Measurements from ENCODE around the gene TMEM131L.
"Not testable (repeated sequence)": the region's sequence is repeated elsewhere in the genome, so short reads cannot be mapped to it uniquely, and the experiment has no call there.

The TMEM131L gene

GRCh38 chr4:153506341-153507309 is 40.5 kb downstream of the TMEM131L start:
- no peak overlapping the region for H3K9ac ChIP-seq (ENCODE audit: low read length)
- no peaks in the 10 kb centered on the region for H3K4me1 ChIP-seq (ENCODE audit: control insufficient read depth, insufficient read depth, low read length)
- H3K36me3 ChIP-seq (ENCODE audit: control insufficient read depth, insufficient read depth, low read length): no peaks in the 10 kb centered on the region
- no peak overlapping the region for H3K27ac ChIP-seq (ENCODE audit: low read depth, low read length)
- H3K27me3 ChIP-seq (ENCODE audit: control insufficient read depth, insufficient read depth, low read length): no peaks in the 10 kb centered on the region
- H3K4me3 ChIP-seq (ENCODE audit: low read length): no peak overlapping the region

GRCh38 chr4:153507310-153508073 is 41.3 kb downstream of the TMEM131L start:
- Histone ChIP-seq H3K9ac (ENCODE audit: low read length) (no peak overlapping the region), H3K4me1 (ENCODE audit: control insufficient read depth, insufficient read depth, low read length) (no peaks in the 10 kb centered on the region), H3K27me3 (ENCODE audit: control insufficient read depth, insufficient read depth, low read length) (no peaks in the 10 kb centered on the region), H3K36me3 (ENCODE audit: control insufficient read depth, insufficient read depth, low read length) (no peaks in the 10 kb centered on the region), H3K4me3 (ENCODE audit: low read length) (no peak overlapping the region), H3K27ac (ENCODE audit: low read depth, low read length) (no peak overlapping the region)

GRCh38 chr4:153509212-153509611 is 43.1 kb downstream of the TMEM131L start:
- H3K4me1 ChIP-seq (ENCODE audit: control insufficient read depth, insufficient read depth, low read length); H3K27ac ChIP-seq (ENCODE audit: low read depth, low read length): not testable (repeated sequence)

GRCh38 chr4:153509724-153510123 is 43.6 kb downstream of the TMEM131L start:
- no peaks in the 10 kb centered on the region for H3K36me3 ChIP-seq (ENCODE audit: control insufficient read depth, insufficient read depth, low read length)
- no peak overlapping the region for H3K9ac ChIP-seq (ENCODE audit: low read length)
- no peak overlapping the region for H3K4me3 ChIP-seq (ENCODE audit: low read length)
- peaks cover 2% of the 10 kb centered on the region for H3K4me1 ChIP-seq (ENCODE audit: control insufficient read depth, insufficient read depth, low read length)
- H3K27ac ChIP-seq (ENCODE audit: low read depth, low read length): no peak overlapping the region
- no peaks in the 10 kb centered on the region for H3K27me3 ChIP-seq (ENCODE audit: control insufficient read depth, insufficient read depth, low read length)

More at GRCh38 chr4:153509212-153509611, 43.1 kb downstream of the TMEM131L start:
- not testable (repeated sequence) for H3K9ac ChIP-seq (ENCODE audit: low read length); H3K4me3 ChIP-seq (ENCODE audit: low read length); H3K27me3 ChIP-seq (ENCODE audit: control insufficient read depth, insufficient read depth, low read length); H3K36me3 ChIP-seq (ENCODE audit: control insufficient read depth, insufficient read depth, low read length)

GRCh38 chr4:153510252-153511001 is 44.3 kb downstream of the TMEM131L start:
- peaks cover 2% of the 10 kb centered on the region for H3K4me1 ChIP-seq (ENCODE audit: control insufficient read depth, insufficient read depth, low read length)
- H3K4me3 ChIP-seq (ENCODE audit: low read length): no peak overlapping the region
- H3K9ac ChIP-seq (ENCODE audit: low read length): no peak overlapping the region
- H3K27me3 ChIP-seq (ENCODE audit: control insufficient read depth, insufficient read depth, low read length): no peaks in the 10 kb centered on the region
- H3K36me3 ChIP-seq (ENCODE audit: control insufficient read depth, insufficient read depth, low read length): no peaks in the 10 kb centered on the region
- no peak overlapping the region for H3K27ac ChIP-seq (ENCODE audit: low read depth, low read length)

- no peaks in the 10 kb centered on the region for H3K27me3 ChIP-seq (ENCODE audit: control insufficient read depth, insufficient read depth, low read length)
- no peaks in the 10 kb centered on the region for H3K36me3 ChIP-seq (ENCODE audit: control insufficient read depth, insufficient read depth, low read length)
- no peak overlapping the region for H3K4me3 ChIP-seq (ENCODE audit: low read length)
- H3K27ac ChIP-seq (ENCODE audit: low read depth, low read length): no peak overlapping the region
- peaks cover 2% of the 10 kb centered on the region for H3K4me1 ChIP-seq (ENCODE audit: control insufficient read depth, insufficient read depth, low read length)
- no peak overlapping the region for H3K9ac ChIP-seq (ENCODE audit: low read length)
Observed at GRCh38 chr4:153511104-153511503, 44.9 kb downstream of the TMEM131L start.

- Histone ChIP-seq H3K9ac (ENCODE audit: low read length) (no peak overlapping the region), H3K4me3 (ENCODE audit: low read length) (no peak overlapping the region), H3K27me3 (ENCODE audit: control insufficient read depth, insufficient read depth, low read length) (no peaks in the 10 kb centered on the region), H3K4me1 (ENCODE audit: control insufficient read depth, insufficient read depth, low read length) (peaks cover 2% of the 10 kb centered on the region), H3K27ac (ENCODE audit: low read depth, low read length) (no peak overlapping the region), H3K36me3 (ENCODE audit: control insufficient read depth, insufficient read depth, low read length) (no peaks in the 10 kb centered on the region)
Observed at GRCh38 chr4:153512162-153512852, 46.1 kb downstream of the TMEM131L start.

GRCh38 chr4:153512952-153513500 is 46.9 kb downstream of the TMEM131L start:
- Histone ChIP-seq H3K27ac (ENCODE audit: low read depth, low read length) (no peak overlapping the region), H3K27me3 (ENCODE audit: control insufficient read depth, insufficient read depth, low read length) (no peaks in the 10 kb centered on the region)

GRCh38 chr4:153513596-153513995 is 47.4 kb downstream of the TMEM131L start:
- no peaks in the 10 kb centered on the region for H3K27me3 ChIP-seq (ENCODE audit: control insufficient read depth, insufficient read depth, low read length)
- peaks cover 2% of the 10 kb centered on the region for H3K4me1 ChIP-seq (ENCODE audit: control insufficient read depth, insufficient read depth, low read length)
- no peak overlapping the region for H3K27ac ChIP-seq (ENCODE audit: low read depth, low read length)
- no peaks in the 10 kb centered on the region for H3K36me3 ChIP-seq (ENCODE audit: control insufficient read depth, insufficient read depth, low read length)
- no peak overlapping the region for H3K9ac ChIP-seq (ENCODE audit: low read length)
- H3K4me3 ChIP-seq (ENCODE audit: low read length): no peak overlapping the region

More at GRCh38 chr4:153512952-153513500, 46.9 kb downstream of the TMEM131L start:
- no peak overlapping the region for H3K4me3 ChIP-seq (ENCODE audit: low read length)
- H3K9ac ChIP-seq (ENCODE audit: low read length): no peak overlapping the region
- peaks cover 2% of the 10 kb centered on the region for H3K4me1 ChIP-seq (ENCODE audit: control insufficient read depth, insufficient read depth, low read length)
- H3K36me3 ChIP-seq (ENCODE audit: control insufficient read depth, insufficient read depth, low read length): no peaks in the 10 kb centered on the region

- Histone ChIP-seq H3K4me1 (ENCODE audit: control insufficient read depth, insufficient read depth, low read length) (peaks cover 2% of the 10 kb centered on the region), H3K27ac (ENCODE audit: low read depth, low read length) (no peak overlapping the region), H3K4me3 (ENCODE audit: low read length) (no peak overlapping the region), H3K9ac (ENCODE audit: low read length) (no peak overlapping the region), H3K36me3 (ENCODE audit: control insufficient read depth, insufficient read depth, low read length) (no peaks in the 10 kb centered on the region), H3K27me3 (ENCODE audit: control insufficient read depth, insufficient read depth, low read length) (no peaks in the 10 kb centered on the region)
Observed at GRCh38 chr4:153514001-153514526, 47.9 kb downstream of the TMEM131L start.

- Histone ChIP-seq H3K27me3 (ENCODE audit: control insufficient read depth, insufficient read depth, low read length) (no peaks in the 10 kb centered on the region), H3K36me3 (ENCODE audit: control insufficient read depth, insufficient read depth, low read length) (no peaks in the 10 kb centered on the region), H3K9ac (ENCODE audit: low read length) (no peak overlapping the region), H3K4me1 (ENCODE audit: control insufficient read depth, insufficient read depth, low read length) (peaks cover 2% of the 10 kb centered on the region), H3K4me3 (ENCODE audit: low read length) (no peak overlapping the region), H3K27ac (ENCODE audit: low read depth, low read length) (no peak overlapping the region)
Observed at GRCh38 chr4:153514688-153515426, 48.7 kb downstream of the TMEM131L start.

All from rectal smooth muscle tissue (tissue), 1 donor.